Measurements from ENCODE around the gene PPP4C.
A peak's percentile ranks its signal among the peaks of the same experiment; 100 is the strongest.

Gene PPP4C

DNA sequence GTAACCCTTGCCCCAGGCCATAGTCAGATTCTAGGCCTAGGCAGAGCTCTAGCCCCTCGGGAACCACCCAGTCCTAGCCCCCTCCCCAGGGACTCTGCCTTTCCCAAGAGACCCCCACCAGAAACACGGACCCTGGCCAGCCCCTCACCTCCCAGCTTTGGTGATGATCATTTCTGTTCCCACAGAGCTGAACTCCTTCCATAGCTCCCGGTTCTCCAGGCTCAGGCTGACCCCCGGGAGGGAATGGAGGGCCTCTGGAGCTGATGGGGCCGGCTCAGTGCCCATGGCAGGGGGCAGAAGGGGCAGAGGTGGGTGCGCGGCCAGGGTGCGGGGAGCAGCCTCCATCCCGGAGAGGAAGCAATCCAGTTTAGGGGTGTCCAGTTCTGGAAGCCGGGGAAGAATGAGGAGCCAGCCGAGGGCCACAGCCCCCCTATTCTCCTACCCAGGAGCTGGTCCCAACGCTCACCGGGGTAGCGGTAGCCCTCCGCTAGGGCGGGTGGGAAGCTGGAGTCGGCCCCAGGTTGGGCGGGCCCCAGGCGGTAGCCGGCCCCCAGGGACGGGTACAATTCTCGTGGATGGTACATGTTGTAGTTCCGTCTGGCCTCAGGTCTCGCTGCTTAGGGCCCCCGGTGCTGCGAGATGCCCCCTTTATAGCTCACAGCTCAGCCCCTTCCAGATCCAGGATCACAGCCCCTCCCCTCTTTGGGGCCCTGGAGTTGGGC lies 15.0 kb downstream of the PPP4C start:
- no peak for DNase-seq
- Mint-ChIP-seq H3K9me3 (no peaks in the 10 kb centered on the region), H3K4me3 (peak overlapping the region; percentile 56), H3K36me3 (peaks cover 39% of the 10 kb centered on the region), H3K27ac (peak overlapping the region; percentile 87), H3K27me3 (no peaks in the 10 kb centered on the region), H3K4me1 (peaks cover 61% of the 10 kb centered on the region)
- CTCF ChIA-PET = interaction anchor here (0.8 to 5.2 kb wide), 15 partner anchors 11 to 321 kb away, joined by 3 to 54 read pairs (median 7); partner anchors contain the start of genes ALDOA and PPP4C

DNA sequence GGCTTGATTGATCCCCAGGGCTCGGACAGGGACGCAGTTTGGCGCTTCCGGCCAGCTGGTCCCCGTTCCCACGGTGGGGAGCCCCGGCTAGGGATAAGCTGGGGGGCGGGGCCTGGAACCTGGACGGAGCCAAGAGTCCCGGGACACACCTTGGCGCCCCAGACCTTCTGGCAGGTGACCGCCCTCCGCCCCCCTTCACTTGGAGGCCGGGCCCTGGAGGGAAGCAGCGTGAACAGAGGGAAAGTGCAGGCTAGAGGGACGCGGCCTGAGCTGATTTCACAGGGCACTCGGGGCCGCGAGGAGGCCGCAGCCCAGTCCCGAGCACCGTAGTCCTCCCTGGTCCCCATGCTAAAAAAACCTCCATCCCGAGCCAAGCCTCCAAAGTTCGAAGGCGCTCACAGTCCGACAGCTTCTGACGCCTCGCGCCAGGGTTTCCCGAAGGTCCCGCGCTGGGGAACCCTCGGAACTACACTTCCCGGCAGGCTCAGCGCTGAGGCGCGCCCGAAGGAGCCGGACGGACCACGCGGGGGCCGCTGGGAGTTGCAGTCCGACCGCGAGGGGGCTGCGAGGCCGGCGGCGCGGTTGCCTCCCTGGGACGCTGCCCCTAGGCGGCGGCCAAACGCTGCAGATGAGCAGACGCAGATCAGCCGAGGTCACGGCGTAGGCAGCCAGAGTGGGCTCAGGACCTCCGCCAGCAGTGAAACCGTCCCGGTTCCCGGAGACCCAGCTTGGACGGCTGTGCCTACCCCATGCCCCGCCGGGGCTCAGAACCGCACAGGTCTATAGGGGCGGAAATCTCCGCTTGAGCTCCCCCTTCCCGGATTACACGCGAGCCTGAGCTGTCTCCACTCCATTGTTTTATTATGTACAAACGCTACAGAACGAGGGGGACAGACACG lies 15.9 kb downstream of the PPP4C start, which contains the start of gene TBX6:
TSS of gene TBX6 (minus strand) at position 451 of the 899 bp plus-strand sequence. CDS start 731 bp downstream, outside the sequence.
- DNase-seq = peak; percentile 95
- H3K4me3 Mint-ChIP-seq = peak within 1 kb of the TSS; percentile 80
- peaks cover 40% of the 10 kb centered on the region for H3K36me3 Mint-ChIP-seq
- H3K27me3 Mint-ChIP-seq = no peaks in the 10 kb centered on the region
- CTCF ChIA-PET = interaction anchor here (0.7 to 5.2 kb wide), 26 partner anchors 11 to 559 kb away, joined by 3 to 54 read pairs (median 4); partner anchors contain the start of genes ALDOA, CORO1A, DCTPP1 and GDPD3
- H3K4me1 Mint-ChIP-seq = peaks cover 66% of the 10 kb centered on the region
- H3K27ac Mint-ChIP-seq = peak within 1 kb of the TSS; percentile 94
- peaks cover 4% of the 10 kb centered on the region for H3K9me3 Mint-ChIP-seq

DNA sequence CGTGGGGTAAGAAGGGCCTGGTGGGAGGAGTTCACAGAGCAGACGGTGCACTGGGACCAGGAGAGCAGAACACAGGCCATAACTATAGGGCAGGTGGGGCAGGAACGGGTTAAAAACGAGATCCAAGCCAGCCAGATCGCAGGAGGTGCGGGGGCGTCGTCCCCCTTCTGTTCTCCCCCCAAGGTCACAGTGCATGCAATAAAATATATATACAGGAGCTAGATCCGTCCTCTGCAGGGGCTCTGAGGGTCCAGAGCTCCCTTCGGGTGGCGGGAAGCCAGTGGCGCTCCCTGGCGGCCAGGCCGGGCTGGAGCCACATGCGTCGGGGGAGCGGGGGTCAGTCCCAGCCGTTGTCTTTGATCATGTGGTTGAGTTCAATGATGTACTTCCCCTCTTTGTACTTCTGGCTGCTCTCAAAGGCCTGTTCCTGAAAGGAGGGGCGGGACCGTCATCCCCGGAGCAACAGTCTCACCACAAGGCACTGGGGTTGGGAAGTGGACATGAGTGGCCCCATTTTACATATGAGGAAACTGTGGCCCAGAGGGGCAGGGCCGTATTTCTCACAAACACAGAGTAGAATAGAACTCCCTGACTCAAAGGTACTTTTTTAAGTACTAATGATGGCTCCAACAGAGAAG lies 16.7 kb downstream of the PPP4C start:
- CTCF ChIA-PET = interaction anchor here (0.7 to 5.2 kb wide), 24 partner anchors 10 to 558 kb away, joined by 3 to 54 read pairs (median 5); partner anchors contain the start of genes ALDOA, CORO1A, DCTPP1 and GDPD3
- H3K4me3 Mint-ChIP-seq = peak overlapping the region; percentile 80
- peaks cover 11% of the 10 kb centered on the region for H3K9me3 Mint-ChIP-seq
- DNase-seq = peak; percentile 74
- H3K27me3 Mint-ChIP-seq = no peaks in the 10 kb centered on the region
- peak overlapping the region; percentile 94 for H3K27ac Mint-ChIP-seq
- peaks cover 69% of the 10 kb centered on the region for H3K4me1 Mint-ChIP-seq
- H3K36me3 Mint-ChIP-seq = peaks cover 40% of the 10 kb centered on the region

DNA sequence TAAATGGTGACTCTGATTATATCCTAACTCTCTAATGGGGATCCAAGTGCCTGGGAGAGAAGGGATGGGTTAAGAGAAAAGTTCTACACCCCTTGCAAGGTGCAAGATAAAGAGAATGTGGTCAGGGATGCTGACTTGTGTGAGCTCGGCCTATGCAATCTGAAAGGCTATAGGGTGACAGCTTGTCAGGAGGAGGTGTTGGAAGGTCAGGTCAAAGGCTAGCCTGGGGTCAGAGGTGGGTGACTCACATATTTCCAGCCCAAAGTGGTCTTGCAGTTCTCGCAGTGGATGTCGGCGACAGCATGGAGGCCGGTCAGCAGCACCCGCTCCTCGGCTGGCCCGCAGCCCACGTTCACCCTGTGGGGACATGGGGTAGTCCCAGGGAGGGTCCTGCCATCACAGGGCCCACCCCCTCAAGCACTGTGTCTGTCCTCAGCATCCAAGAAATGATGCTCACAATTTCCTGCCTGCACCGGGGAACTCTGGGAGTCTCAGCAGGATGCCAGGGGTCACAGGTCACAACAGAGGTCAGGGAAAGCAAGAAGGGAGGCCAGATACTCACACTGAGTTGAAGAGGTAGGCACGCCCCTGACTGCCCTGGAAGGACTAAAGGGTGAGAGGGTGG lies 18.9 kb downstream of the PPP4C start:
- CTCF ChIA-PET = interaction anchor here (2.3 to 5.2 kb wide), 2 partner anchors 15 to 48 kb away, joined by 6 to 54 read pairs; partner anchors contain the start of gene PPP4C
- Mint-ChIP-seq H3K9me3 (peaks cover 28% of the 10 kb centered on the region), H3K4me1 (peaks cover 57% of the 10 kb centered on the region), H3K27ac (peak overlapping the region; percentile 93), H3K27me3 (no peaks in the 10 kb centered on the region), H3K36me3 (peaks cover 51% of the 10 kb centered on the region), H3K4me3 (peak overlapping the region; percentile 89)
- DNase-seq = no peak

DNA sequence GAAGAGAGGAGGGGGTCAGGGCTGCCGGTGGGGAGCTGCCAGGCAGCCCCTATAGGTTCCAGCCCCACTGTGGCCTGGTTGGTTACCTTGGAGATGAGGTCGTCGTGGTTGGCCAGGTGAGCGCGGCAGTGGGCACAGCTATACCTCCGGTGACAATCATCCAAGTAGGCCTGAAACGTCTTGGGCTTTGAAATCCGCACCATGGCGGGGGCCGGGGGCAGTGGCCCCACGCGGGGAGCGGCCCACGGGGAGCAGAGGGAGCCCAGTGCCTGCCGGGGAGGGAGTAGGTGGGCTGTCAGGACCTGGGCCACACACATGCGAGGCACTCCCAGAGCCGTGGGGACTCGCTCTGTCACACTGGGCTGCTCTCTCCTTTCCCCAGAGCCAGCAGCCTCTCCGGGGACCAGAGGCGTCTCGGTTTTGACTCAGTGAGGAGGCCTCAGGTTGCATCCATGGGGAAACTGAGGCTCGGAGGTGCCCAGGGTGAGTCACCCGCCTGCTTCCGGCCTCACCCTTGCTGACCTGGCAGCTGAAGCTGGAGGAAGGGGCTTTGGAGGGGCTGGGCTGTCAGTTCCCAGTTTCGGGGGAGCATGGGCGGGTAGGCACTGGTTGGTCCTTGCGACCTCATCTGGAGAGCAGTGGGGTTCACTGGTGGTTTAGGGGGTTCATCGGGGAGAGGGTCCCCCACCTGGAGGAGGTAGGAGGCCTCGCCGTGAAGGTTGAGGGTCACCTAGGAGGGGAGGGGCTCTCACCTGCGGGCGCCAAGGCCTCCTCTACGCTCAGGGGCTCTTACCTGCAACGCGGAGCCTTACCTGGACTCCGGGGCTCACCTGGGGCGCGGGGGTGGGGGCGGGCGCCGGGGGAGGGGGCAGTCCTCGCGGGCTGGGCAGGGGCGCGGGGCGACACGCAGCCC lies 19.6 kb downstream of the PPP4C start:
- CTCF ChIA-PET = interaction anchor here (2.3 to 5.2 kb wide), 2 partner anchors 16 to 47 kb away, joined by 6 to 54 read pairs; partner anchors contain the start of gene PPP4C
- Mint-ChIP-seq H3K36me3 (peaks cover 51% of the 10 kb centered on the region), H3K27me3 (no peaks in the 10 kb centered on the region), H3K27ac (peak overlapping the region; percentile 93), H3K9me3 (peaks cover 28% of the 10 kb centered on the region), H3K4me1 (peaks cover 49% of the 10 kb centered on the region), H3K4me3 (peak overlapping the region; percentile 89)
- peak; percentile 43 for DNase-seq

DNA sequence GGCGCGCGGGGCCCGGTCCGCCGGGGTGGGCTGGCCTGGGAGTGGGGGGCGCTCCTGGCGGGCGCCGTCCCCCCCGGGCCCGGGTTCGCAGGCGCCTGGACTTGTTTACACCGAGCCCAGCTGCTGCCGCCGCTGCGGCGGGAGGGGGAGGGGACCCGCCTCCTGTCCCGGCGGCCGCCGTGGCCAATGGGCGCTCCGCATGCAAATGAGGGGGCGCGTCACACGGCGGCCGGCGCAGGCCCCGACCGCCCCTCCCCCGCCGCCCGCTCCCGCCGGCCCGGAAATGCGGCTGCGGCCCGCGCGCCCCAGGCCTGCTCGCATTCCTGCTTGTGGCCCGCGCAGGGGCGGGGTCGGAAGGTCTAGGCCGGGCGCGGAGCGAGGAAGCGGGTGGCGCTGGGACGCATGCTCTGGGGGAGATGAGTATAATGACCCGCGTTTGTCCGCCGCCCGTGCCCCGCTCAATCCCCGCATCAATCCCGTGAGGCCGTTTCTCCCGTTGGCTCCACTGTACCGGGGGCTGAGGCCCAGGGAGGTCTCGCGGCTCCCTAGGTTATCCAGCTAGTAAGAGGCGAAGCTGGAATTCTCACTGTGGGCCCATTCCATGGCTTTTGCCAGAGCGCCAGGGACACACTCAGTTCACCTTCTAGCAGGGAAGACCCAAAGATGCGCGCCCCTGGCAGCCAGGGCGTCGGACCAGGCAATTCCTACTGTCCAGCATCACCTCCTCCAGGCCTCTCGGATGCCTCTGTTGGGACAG lies 20.5 kb downstream of the PPP4C start, which contains the start of gene YPEL3:
TSS of gene YPEL3 (minus strand) at position 109 of the 757 bp plus-strand sequence. CDS start 731 bp downstream, outside the sequence.
- CTCF ChIA-PET = interaction anchor here (2.3 kb wide), 1 partner anchor 47 kb away, joined by 6 read pairs; no protein-coding TSS in a partner anchor
- Mint-ChIP-seq H3K4me3 (peak within 1 kb of the TSS; percentile 89), H3K9me3 (peaks cover 28% of the 10 kb centered on the region), H3K27me3 (no peaks in the 10 kb centered on the region), H3K36me3 (peaks cover 51% of the 10 kb centered on the region), H3K27ac (peak within 1 kb of the TSS; percentile 93), H3K4me1 (peaks cover 46% of the 10 kb centered on the region)
- DNase-seq = peak; percentile 94

DNA sequence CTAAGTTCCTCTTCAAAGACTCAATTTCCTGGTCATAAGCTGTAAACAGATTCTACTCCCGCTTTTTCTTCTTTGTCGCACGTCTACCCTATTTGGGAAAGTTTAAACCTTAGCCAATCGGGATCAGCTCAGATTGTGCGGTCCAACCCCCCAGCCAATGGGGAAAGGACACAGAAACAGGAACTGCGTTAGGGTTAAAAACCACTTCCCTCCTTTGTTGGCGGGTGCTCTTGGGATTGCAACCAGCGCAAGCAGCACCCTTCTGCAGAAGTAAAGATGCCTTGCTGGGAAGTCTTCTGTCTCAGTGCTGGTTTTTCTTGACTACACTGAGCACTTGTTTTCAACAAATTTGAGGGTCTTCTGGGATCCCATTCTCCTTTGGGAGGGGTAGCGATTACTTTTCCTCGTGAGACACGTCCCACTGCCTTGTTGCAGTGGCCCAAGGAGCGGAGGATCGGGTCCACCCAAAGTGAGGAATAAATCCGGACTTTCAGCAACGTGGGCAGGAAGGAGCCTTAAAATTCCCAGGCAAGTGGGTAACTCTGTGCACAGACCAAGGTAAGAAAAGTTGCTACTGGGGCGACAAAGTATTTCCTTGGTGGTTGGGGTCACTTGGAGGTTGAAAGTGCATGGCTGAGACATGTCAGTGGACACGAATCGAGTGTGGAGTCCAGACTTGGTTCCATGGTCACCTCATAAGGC lies 21.2 kb downstream of the PPP4C start:
- Mint-ChIP-seq H3K27ac (peak overlapping the region; percentile 93), H3K27me3 (no peaks in the 10 kb centered on the region), H3K4me1 (peaks cover 39% of the 10 kb centered on the region), H3K36me3 (peaks cover 51% of the 10 kb centered on the region), H3K4me3 (peak overlapping the region; percentile 68), H3K9me3 (peaks cover 28% of the 10 kb centered on the region)
- no peak for DNase-seq
- CTCF ChIA-PET = no interaction called here

DNA sequence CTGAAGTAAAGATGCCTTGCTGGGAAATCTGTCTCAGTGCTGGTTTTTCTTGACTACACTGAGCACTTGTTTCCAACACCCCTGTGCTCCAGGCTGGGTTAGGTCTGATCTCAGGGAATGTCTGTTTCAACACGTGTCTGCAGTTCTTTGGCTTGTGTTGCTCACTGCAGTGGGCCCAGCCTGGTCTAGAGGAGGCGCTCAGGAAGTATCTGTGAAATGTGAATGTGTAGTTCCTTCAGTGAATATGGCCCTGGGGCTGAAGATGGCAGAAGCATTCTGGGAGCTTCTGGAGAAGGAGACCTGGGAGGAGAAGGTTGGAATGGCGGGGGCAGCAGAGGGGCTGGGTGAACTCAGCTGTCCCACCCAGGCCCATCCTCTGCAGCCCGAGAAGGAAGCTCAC lies 28.3 kb downstream of the PPP4C start:
- H3K9me3 Mint-ChIP-seq = peaks cover 3% of the 10 kb centered on the region
- no peak overlapping the region for H3K27ac Mint-ChIP-seq
- no peak for DNase-seq
- CTCF ChIA-PET = interaction anchor here (2.7 to 2.8 kb wide), 2 partner anchors 8 to 11 kb away, joined by 14 to 22 read pairs; partner anchors contain the start of gene GDPD3
- H3K27me3 Mint-ChIP-seq = no peaks in the 10 kb centered on the region
- H3K4me3 Mint-ChIP-seq = no peak overlapping the region
- H3K4me1 Mint-ChIP-seq = no peaks in the 10 kb centered on the region
- peaks cover 28% of the 10 kb centered on the region for H3K36me3 Mint-ChIP-seq

DNA sequence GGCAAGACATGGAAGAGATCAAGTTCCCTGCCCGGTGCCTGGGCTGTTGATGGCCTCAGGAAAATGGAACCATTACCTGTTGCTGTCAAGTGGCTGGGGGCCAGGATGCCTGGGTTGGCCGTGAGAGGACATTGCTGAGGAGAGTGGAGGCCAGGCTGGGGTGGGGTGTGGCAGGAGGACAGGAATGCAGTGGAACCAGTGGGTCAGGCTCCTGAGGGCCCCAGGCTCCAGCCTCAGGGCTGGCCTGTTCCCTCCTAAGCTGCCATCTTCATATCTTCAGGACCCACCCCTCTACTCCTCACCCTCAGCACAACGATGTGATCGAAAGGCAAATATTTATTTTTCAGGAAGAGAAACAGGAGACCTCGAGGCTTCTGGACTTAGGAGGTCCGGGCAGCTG lies 28.7 kb downstream of the PPP4C start:
- peaks cover under 1% of the 10 kb centered on the region for H3K9me3 Mint-ChIP-seq
- CTCF ChIA-PET = no interaction called here
- H3K4me1 Mint-ChIP-seq = no peaks in the 10 kb centered on the region
- peaks cover 27% of the 10 kb centered on the region for H3K36me3 Mint-ChIP-seq
- no peak overlapping the region for H3K27ac Mint-ChIP-seq
- H3K27me3 Mint-ChIP-seq = no peaks in the 10 kb centered on the region
- no peak for DNase-seq
- no peak overlapping the region for H3K4me3 Mint-ChIP-seq

DNA sequence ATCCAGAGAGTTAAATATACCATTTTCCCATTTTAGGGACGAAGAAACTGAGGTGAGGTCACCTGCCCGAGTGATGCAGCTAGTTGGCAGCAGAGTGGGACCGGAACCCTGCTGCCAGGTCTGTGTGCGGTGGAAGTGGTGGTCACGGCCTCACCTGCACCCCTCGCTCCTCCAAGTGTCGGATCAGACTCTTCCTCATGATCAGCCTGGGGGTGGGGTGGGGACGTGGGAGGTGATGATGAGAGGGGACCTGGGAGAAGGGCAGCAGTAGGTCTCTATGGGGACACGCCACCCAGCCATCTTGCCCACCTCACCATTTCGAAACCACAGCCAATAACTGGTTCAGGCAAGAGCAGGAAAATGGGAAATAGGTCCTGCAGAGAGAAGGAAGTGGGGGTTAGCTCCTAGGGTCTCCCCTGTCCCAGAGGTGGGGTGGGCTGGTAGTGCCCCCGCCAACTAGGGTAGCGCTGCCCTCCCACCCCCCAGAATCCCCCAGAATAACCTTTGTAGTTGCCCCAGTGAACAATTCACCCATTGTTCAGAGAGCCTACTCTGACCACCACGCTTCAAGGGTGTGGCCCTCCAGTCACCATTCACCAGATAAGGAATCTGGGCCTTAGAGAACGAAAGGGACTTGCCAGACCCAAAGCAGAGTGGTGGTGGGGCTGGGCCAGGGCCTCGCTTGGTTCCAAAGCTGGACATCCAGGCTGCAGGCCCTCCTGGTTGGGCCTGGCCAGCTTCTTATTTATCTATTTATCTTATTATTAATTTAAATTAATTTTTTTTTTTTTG lies 32.5 kb downstream of the PPP4C start:
- Mint-ChIP-seq H3K9me3 (no peaks in the 10 kb centered on the region), H3K36me3 (peaks cover 37% of the 10 kb centered on the region), H3K4me3 (no peak overlapping the region), H3K27ac (no peak overlapping the region), H3K4me1 (peaks cover 6% of the 10 kb centered on the region), H3K27me3 (no peaks in the 10 kb centered on the region)
- no peak for DNase-seq
- CTCF ChIA-PET = interaction anchor here (0.6 to 1.2 kb wide), 2 partner anchors 16 to 63 kb away, joined by 3 to 5 read pairs; no protein-coding TSS in a partner anchor

DNA sequence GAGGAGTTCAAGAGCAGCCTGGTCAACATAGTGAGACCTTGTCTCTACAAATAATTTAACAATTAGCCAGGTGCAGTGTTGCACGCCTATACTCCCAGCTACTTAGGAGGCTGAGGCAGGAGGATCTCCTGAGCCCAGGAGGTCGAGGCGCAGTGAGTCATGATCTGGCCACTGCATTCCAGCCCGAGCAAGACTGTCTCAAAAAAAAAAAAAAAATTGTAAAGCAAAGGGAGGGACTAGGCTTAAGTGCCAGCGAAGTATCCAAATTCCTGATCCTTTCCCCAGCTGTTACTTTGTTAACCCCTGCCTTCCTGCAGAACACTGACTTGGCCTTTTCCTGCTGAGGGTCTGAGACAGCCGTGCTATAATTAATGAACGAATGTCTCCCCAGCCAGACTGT lies 34.9 kb downstream of the PPP4C start:
- CTCF ChIA-PET = interaction anchor here (0.6 to 3.9 kb wide), 4 partner anchors 8 to 30 kb away, joined by 3 to 22 read pairs (median 12); partner anchors contain the start of gene TBX6
- DNase-seq = no peak
- Mint-ChIP-seq H3K9me3 (no peaks in the 10 kb centered on the region), H3K4me1 (peaks cover 20% of the 10 kb centered on the region), H3K36me3 (peaks cover 20% of the 10 kb centered on the region), H3K4me3 (no peak overlapping the region), H3K27me3 (no peaks in the 10 kb centered on the region), H3K27ac (no peak overlapping the region)
